ENCODE results near the gene PROM1. TPM values are rescaled to one million over a fixed set of nuclear protein-coding genes. Genes with fewer than 3 reads are reported as not detected.
A peak's percentile ranks its signal among the peaks of the same experiment; 100 is the strongest.

PROM1 gene
- total and polyA plus RNA-seq, 12 donors: 1.2 to 19.3 (median 3.4) TPM

DNA sequence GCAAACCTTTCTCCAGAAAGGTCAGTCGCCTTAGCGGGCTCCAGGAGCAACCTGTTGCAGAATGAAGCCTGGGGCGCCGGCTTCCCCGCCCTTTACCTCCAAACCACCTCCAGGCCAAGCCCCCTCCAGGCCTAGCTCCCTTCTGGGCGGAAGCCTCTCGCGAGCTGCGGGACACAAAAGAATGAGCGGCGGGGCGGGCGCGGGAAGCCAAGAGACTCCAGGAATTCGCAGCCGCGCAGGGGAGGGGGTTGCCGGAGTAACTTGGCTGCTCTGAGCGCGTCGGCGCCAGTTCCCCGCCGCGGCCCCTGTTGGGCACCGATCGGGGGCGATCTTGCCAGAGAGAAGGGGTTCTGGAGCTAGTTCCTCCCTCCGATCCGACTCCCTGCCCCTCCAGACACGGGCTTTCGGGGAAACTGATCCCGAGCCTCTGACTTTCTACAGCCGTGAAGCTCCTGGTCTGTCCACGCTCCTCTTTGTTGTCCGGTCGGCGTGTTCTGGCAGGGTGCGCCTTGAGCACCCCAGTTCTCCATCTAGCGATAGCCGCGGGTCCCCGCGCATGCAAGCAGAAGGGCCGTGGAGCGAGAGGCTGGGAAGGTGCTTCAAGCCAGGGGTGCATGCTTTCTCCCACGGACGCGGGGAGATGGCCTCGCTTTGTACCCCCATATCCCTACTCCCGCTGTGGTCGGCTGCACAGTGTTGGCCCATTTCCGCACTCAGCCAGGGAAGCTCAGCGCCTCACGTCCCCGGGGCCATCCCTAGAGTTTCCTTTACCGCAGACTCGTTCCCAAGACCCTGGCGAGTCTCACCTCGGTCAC lies 1.2 kb downstream of the PROM1 start:
- Histone ChIP-seq H3K27ac (no peak overlapping the region), H3K4me1 (peaks cover 4 to 38% (median 22%) of the 10 kb centered on the region in 9 donors), H3K4me3 (peak overlapping the region; percentile 34 to 77 (median 58)), H3K27me3 (peaks cover 0 to 76% (median 55%) of the 10 kb centered on the region in 7 donors), H3K36me3 (no peaks in the 10 kb centered on the region), H3K9me3 (peaks cover 0 to 13% (median 0%) of the 10 kb centered on the region in 11 donors)
- 0% methylated on average over 60 of the region's 60 CpGs for WGBS, 2 donors
- ATAC-seq (peak; percentile 44 to 73 (median 56)), DNase-seq (peak; percentile 16 to 25)
- TF ChIP-seq, protein P1, sequence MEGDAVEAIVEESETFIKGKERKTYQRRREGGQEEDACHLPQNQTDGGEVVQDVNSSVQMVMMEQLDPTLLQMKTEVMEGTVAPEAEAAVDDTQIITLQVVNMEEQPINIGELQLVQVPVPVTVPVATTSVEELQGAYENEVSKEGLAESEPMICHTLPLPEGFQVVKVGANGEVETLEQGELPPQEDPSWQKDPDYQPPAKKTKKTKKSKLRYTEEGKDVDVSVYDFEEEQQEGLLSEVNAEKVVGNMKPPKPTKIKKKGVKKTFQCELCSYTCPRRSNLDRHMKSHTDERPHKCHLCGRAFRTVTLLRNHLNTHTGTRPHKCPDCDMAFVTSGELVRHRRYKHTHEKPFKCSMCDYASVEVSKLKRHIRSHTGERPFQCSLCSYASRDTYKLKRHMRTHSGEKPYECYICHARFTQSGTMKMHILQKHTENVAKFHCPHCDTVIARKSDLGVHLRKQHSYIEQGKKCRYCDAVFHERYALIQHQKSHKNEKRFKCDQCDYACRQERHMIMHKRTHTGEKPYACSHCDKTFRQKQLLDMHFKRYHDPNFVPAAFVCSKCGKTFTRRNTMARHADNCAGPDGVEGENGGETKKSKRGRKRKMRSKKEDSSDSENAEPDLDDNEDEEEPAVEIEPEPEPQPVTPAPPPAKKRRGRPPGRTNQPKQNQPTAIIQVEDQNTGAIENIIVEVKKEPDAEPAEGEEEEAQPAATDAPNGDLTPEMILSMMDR (IDR thresholded peaks at IDR 0.05): no peak
- intact Hi-C loops (cut with DNase I): loop anchor here in 1 of 10 donors (5.0 kb wide), 1 partner anchor 80 kb away; no protein-coding TSS in a partner anchor

DNA sequence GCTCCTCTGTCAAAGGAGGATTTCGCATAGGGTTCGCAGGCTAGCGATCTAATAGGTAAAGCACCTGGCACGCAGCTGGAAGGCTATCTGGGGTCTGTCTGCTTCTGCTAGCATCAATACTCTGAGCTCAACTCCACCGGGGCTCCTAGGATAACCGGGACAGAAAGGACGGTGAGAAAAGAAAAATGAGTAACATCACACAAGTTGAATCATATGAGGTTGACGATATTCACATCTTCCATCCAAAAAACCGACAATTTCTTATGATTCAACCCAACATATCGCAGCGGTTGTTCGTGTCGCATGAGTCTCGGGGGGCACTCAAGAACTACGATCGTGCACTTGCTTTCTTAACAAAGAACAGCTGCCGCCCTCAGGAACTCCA lies 1.8 kb downstream of the PROM1 start:
- intact Hi-C loops (cut with DNase I): loop anchor here in 1 of 10 donors (5.0 kb wide), 1 partner anchor 80 kb away; no protein-coding TSS in a partner anchor
- ATAC-seq: no peak
- H3K27me3 ChIP-seq: peaks cover 0 to 76% (median 55%) of the 10 kb centered on the region in 7 donors
- no peak overlapping the region for H3K27ac ChIP-seq
- peaks cover 0 to 11% (median 0%) of the 10 kb centered on the region in 11 donors for H3K9me3 ChIP-seq
- no peaks in the 10 kb centered on the region for H3K36me3 ChIP-seq
- WGBS, 2 donors: 21 to 23% methylated on average over 17 of the region's 17 CpGs
- peaks cover 4 to 38% (median 22%) of the 10 kb centered on the region in 9 donors for H3K4me1 ChIP-seq
- peak overlapping the region; percentile 34 to 77 (median 58) for H3K4me3 ChIP-seq
- no peak for DNase-seq
- TF ChIP-seq, protein P1 (IDR thresholded peaks at IDR 0.05): no peak

GRCh38 chr4:16079046-16079445 lies 4.8 kb downstream of the PROM1 start:
- H3K4me1 ChIP-seq: peaks cover 4 to 38% (median 22%) of the 10 kb centered on the region in 9 donors
- intact Hi-C loops (cut with DNase I): no loop called here
- H3K27ac ChIP-seq: no peak overlapping the region
- DNase-seq: no peak
- WGBS, 2 donors: 67 to 69% methylated on average over 1 of the region's 1 CpG
- TF ChIP-seq, protein P1 (IDR thresholded peaks at IDR 0.05): no peak
- H3K9me3 ChIP-seq: no peaks in the 10 kb centered on the region
- no peak overlapping the region for H3K4me3 ChIP-seq
- peaks cover 0 to 61% (median 47%) of the 10 kb centered on the region in 7 donors for H3K27me3 ChIP-seq
- no peak for ATAC-seq
- no peaks in the 10 kb centered on the region for H3K36me3 ChIP-seq

- Histone ChIP-seq H3K4me1 (peaks cover 0 to 31% (median 15%) of the 10 kb centered on the region in 9 donors), H3K36me3 (no peaks in the 10 kb centered on the region), H3K27ac (no peak overlapping the region), H3K9me3 (no peaks in the 10 kb centered on the region), H3K27me3 (peaks cover 0 to 54% (median 39%) of the 10 kb centered on the region in 7 donors), H3K4me3 (no peak overlapping the region)
- TF ChIP-seq, protein P1 (IDR thresholded peaks at IDR 0.05): no peak
- ATAC-seq (peak in 4 of 8 donors; percentile 24 to 43 (median 36)), DNase-seq (no peak)
- WGBS, 2 donors: 72 to 74% methylated on average over 4 of the region's 4 CpGs
- intact Hi-C loops (cut with DNase I): no loop called here
These were observed 5.5 kb downstream of the PROM1 start for GRCh38 chr4:16078195-16078760.

All from heart right ventricle (tissue), 16 donors.